NOMO-1 treated with dmso at 0.1 percent for 144 hours (cell line): ENCODE measurements around the gene MT3.
A peak's percentile ranks its signal among the peaks of the same experiment; 100 is the strongest.
"Not testable (repeated sequence)": the region's sequence is repeated elsewhere in the genome, so short reads cannot be mapped to it uniquely, and the experiment has no call there.

Source experiments
- DNase-seq: peaks from one replicate; lab custom pipeline; 2025; ENCODE audit not compliant: unreplicated experiment; lab: John Stamatoyannopoulos, UW

MT3 gene

DNA sequence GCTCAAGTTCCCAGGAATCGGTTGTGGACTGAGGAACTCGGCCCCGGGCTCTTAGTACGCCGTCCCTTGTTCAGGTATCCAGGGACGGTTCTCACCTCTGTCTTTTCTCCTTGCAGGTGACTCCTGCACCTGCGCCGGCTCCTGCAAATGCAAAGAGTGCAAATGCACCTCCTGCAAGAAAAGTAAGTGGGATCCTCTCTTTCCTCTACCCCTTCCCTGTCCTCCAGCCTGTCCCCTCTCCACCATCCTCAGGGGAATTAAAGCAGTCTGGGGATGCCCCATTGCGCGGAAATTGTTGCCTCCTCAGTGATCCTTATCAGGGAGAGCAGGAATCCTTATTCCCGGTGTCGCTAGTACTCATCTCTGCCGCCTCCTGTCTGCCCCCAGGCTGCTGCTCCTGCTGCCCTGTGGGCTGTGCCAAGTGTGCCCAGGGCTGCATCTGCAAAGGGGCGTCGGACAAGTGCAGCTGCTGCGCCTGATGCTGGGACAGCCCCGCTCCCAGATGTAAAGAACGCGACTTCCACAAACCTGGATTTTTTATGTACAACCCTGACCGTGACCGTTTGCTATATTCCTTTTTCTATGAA lies 19.6 kb downstream of the MT3 start:
- DNase-seq = no peak

DNA sequence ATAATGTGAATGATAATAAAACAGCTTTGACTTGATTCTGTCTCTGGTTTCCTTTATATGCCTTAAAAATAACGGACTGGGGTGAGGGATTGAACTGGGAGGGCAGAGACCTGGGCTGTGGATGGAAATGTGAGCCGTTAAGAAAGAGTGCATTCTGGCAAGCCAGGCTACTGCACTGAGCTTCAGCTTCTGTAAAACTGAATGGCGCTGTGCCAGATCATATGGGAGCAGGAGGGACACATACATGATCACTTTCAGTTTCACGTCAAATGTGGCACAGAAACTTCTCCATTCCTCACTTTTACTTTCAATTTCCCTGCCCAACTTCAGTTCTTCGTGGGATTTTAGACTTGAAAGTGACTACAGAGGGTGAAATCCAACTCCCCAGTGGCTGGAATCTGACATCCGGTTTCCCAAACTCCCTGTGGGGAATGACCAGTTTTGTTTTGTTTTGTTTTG lies 20.2 kb downstream of the MT3 start:
- peak; percentile 94 for DNase-seq

DNA sequence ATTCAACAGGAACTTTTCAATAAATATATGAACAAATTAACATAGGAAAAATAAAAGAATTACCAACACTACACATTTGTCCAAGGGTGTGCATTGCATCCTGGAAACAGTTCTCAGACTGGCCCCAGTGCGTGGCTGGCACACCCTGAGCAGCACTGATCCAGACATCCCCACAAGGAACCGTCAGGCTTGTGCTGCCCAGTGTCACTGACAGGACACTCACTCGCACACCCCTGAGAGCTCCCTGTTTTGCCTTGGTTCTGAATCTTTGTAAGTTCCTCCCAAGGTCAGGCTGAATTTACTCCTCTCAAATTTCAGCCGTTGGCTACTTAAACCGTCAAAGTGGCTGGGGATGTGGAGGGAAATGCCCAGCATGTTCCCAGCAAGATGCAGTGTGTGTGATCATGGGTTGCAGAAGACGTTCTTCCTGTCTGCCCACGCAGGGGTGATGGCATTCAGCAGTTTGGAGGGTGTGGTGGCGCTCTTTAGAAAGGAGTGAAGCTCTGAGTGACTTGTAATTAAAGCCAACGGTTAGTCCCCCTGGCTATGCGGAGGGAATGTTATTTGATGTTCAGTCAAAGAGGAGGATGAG lies 20.8 kb downstream of the MT3 start:
- DNase-seq = peak; percentile 60

DNA sequence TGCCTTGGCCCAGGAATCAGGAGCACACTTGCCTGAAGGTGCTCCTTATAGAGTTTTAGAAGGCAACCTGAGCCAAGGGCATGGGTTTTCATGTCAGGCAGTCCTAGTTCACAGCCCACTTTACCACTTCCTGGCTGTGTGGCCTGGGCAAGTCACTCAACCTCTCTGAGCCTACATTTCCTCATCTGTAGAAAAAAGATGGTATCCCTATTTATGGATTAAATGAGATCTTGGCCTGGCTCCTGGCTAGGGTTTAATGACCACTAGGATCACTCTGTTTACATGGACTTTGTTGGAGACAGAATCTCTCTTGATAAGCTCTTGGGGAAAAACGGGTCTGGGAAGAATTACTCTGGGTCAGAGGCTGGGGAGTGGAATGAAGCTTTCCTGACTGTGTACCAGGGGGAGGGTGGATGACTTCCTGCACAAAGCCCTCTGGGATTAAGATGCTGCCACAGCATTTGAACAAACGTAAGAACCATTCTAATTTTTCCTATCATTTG lies 21.3 kb downstream of the MT3 start:
- no peak for DNase-seq

DNA sequence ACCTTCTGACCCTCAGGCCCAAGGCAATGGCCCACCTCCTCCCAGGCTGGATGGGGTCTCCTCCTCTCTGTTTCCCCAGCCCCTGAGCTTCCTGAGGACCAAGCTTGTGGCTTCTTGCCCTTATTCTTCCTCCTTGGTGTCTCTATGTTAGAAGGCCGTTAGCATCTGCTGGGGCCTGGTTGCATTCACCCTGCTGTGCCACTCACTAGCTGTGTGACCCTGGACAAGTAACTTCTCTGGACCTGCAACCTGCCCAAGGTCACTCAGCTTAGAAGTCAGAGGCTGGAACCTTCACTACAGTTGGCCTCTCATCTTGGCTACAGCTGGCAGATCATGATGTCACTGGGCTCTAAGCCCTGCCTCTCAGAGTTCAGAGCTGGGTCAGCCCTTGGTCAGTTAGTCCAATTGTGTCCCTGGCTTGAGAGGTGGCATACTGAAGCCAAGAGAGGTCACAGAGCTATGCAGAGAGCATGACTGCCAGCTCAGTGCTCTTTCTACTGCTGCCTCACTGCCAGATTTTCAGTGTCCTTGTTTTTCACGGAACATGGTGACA lies 22.0 kb downstream of the MT3 start:
- no peak for DNase-seq

DNA sequence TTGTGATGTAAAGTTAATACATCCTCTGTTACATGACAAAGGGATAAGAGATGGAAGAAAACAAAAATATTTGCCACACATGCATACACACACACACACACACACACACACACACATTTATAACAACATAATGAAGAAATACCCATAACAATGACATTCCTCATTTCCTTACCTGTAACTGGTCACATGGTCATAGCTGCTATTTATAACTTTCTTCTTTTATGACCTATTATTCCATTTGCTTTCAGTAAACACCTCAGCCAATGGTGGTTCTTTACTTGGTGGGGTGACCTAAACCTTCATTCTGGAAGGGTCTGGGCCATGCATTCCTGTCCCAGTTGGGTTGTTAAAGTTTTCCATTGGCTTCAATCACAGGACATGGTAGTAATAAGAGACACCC lies 24.4 kb downstream of the MT3 start:
- DNase-seq = no peak

DNA sequence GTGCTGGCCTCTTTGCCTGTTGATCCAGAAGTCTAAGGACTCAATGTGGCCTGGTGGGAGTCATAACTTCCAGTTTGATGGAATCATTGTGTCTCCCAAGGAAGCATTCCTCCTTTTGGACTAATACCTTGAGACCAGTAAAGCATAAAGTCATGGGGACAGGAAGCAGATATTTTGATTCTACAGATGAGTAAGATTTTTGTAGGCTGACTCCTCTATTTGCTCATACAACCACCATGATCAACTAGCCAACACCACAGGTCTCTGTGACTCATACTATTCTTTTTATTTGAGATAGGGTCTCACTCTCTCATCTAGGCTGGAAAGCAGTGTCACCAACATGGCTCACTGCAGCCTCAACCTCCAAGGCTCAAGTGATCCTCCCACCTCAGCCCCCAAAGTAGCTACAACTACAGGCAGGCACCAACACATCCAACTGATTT lies 25.2 kb downstream of the MT3 start:
- DNase-seq = no peak

DNA sequence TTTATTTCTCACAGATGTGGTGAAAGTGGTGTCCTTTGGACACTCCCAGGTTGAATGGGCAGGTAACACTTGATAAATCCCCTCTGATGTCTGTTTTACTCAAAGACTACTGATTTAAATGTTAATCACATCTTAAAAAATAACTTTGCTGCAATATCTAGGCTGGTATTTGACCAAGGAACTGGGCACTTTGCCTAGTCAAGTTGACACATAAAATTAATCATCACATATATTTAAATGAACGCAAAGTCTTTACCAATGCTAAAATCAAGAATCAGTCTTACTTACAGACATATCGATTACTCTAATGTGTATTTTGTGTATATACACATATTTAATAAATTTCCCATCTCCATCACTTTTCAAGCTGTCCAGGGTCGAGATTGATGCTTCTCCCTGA lies 26.0 kb downstream of the MT3 start:
- DNase-seq = no peak

DNA sequence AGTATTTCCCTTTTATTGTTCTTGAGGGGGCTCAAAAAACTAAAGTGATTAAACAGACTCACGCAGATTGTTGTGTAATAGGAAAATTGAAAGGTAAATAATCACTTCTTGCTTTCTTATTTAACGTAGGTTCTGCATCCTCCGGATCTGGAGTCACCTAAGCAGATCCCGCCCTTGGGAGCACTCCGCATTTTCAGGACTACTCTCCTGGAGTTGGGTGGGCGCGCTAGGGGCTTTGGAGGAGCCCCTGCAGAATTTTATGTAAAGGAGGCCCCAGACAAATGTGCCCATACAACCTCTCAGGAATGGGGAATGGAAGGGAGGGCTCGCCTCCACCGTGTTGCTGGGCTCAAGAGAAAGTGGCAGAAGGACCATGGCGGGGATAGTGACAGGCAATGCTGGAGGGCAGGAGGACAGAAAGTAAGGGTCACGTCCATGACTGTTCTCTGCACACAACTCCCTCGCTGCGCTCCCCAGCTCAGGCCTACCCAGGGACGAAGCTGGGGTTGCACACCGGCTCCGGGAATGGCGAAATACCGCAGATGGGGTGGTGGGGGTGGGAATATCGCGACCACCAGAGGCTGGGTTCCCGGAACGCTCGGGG lies 27.4 kb downstream of the MT3 start:
- DNase-seq = no peak

DNA sequence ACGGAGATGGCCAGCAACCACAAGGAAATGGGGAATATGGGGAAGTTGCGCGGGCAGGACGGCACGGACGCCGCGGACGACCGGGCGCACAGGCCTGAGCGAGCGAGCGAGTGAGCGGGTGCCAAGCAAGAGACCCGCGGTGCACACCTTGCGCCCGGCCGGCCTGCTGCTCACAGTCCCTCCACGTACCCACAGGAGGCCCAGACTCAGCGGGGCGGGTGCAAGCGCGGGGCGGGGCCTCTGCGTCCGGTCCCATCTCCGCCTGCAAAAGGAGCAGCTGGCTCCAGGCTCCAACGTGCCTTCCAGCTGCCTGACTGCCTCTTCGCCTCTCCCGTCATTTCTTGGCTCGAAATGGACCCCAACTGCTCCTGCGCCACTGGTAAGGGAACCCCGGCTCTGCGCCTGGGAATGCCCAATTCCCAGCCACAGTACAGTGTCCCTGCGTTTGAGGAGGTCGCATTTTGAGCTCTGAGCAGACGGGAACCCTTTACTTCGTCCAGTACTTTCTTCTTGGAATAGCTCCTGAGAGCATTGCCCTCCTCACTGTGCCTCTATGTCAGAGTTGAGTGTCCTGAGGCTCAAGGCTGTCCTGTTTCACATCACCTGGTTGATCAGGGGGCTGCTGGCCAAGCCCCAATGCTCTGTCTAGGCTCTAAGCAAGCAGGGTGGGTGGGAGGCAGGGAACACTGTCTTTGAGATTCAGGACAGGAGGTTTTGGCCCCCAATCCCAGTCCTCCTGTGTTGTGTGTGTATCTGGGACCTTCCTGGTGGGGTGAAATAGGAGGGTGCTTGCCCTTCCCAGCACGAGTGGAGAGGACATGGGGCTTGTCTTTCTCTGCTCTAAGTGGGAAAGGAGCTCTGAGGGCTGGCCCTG lies 28.1 kb downstream of the MT3 start:
- DNase-seq = no peak

DNA sequence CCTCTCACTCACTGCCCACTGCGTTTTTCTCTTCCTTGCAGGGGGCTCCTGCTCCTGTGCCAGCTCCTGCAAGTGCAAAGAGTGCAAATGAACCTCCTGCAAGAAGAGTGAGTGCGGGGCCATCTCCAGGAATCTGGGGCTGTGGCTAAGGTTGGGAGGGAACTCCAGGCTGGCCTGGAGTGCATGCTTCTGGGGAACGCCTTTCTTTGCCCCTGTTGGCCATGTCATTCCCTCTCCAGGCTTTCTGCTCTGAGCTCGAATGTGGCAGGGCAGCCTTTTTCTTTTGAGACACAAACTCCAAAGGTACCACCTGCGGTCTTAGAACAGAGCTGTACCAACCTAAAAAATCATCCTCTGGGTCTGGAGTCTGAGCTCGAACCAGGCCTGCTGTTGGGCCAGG lies 28.8 kb downstream of the MT3 start:
- DNase-seq = no peak

DNA sequence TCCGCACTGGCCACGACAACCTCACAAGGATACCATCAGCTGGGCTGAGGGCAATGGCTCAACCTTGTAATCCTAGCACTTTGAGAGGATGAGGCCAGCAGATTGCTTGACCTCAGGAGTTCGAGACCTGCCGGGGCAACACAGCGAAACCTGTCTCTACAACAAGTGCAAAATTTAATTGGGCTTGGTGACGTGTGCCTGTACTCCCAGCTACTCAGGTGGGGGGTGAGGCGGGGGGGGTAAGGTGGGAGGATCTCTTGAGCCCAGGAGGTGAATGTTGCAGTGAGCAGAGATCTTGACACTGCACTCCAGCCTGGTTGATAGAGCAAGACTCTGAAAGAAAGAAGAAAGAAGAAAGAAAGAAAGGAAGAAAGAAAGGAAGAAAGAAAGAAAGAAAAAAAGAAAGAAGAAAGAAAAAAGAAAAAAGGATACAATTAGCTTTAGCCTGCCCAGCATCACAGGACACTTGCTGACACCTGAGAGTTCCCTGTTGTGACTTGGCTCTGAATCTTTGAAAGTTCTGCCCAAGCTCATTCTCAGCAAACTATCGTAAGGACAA lies 31.1 kb downstream of the MT3 start:
- DNase-seq = no peak

DNA sequence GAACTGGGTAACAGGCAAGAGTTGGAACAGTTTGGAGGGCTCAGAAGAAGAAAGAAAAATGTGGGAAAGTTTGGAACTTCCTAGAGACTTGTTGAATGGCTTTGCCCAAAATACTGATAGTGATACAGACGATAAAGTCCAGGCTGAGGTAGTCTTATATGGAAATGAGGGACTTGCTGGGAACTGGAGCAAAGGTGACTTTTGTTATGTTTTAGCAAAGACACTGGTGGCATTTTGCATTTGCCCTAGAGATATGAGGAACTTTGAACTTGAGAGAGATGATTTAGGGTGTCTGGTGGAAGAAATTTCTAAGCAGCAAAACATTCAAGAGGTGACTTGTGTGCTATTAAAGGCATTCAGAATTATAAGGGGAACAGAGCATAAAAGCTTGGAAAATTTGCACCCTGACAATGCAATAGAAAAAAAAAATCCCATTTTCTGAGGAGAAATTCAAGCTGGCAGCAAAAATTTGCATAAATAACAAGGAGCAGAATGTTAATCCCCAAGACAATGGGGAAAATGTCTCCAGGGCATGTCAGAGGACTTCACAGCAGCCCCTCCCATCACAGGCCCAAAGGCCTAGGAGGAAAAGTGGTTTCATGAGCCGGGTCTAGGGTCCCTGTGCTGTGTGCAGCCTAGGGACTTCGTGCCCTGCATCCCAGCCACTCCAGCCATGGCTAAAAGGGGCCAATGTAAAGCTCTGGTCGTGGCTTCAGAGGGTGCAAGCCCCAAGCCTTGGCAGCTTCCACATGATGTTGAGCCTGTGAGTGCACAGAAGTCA lies 32.5 kb downstream of the MT3 start:
- not testable (repeated sequence) for DNase-seq

DNA sequence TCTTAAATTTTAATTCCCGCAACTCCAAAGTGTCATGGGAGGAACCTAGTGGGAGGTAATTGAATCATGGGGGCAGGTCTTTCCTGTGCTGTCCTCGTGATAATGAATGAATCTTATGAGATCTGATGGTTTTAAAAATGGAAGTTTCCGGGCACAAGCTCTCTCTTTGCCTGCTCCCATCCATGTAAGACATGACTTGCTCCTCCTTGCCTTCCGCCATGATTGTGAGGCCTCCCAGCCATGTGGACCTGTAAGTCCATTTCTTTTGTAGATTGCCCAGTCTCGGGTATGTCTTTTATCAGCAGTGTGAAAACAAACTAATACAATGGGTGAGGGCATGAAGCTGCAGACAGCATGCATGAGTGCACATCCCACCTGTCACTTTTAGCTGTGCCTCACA lies 33.9 kb downstream of the MT3 start:
- DNase-seq = not testable (repeated sequence)

DNA sequence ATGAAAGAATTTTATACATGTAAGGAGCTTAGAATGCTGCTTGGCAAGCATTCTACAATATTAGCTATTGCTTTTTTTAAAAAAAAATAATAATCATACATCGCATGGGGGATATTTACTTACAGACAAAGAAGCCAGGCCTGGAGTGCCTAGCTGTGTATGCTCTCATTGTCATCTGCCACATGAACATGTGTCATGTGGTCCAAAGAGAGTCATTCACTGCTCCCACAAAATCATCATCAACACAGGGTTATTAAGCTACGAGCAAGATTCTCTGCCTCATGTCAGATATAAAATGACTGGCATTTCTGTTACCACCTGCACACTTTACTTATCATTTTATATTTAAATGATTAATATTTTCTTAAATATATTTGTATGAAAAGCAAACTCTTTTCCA lies 34.3 kb downstream of the MT3 start:
- no peak for DNase-seq

DNA sequence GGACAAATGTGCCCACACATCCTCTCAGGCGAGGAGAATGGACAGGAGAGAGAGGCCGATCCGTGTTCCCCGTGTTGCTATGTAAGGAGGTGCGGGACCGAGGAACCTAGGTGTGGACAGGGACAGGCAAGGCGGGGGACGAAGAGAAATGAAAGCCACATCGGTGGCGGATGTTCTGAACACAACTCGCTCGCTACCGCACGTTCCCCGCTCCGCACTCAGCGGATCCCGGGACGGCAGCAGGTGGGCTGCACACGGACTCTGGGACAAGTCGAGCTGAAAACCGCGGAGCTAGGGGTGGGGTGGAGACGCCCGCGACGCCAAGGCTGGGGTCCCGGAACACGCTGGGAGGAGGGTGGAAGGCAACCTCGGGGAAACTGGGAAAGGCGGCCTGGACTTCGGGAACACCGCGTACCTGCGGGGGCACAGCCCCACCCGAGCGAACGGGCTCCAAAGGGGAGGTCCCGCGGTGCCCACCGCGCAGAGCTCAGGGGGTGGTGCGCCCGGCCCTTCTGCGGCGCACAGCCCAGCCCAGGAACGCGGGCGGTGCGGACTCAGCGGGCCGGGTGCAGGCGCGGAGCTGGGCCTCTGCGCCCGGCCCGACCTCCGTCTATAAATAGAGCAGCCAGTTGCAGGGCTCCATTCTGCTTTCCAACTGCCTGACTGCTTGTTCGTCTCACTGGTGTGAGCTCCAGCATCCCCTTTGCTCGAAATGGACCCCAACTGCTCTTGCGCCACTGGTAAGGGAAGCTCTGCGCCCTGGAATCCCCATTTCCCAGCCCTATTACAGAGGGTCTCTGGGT lies 36.0 kb downstream of the MT3 start, which contains the start of gene MT1E:
TSS of gene MT1E (plus strand) at position 642 of the 803 bp plus-strand sequence. CDS start at position 713, 71 bp downstream.
- DNase-seq = peak; percentile 95

DNA sequence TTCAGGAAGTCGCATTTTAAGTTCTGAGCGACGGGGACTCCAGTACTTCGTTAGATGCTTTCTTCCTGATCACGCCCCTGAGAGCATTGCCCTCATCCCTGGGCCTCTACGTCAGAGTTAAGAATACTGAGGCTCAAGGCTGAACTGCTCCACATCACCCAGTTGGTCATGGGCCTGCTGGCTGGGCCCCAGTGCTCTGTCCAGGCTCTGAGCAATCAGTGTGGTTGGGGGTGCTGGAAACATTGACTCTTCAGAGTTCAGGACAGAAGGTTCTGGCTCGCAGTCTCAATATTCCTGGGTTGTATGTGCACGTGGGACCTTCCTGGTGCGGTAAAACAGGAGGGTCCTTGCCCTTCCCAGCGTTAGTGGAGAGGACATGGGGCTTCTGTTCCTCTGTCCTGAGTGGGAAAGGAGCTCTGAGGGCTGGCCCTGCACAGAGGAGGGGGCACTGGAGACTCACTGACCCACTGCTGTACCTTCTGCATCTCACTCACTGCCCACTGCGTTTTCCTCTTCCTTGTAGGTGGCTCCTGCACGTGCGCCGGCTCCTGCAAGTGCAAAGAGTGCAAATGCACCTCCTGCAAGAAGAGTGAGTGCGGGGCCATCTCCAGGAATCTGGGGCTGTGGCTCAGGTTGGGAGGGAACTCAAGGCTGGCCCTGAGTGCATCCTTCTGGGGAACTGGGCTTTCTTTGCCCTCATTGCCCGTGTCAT lies 36.8 kb downstream of the MT3 start:
- DNase-seq = no peak

DNA sequence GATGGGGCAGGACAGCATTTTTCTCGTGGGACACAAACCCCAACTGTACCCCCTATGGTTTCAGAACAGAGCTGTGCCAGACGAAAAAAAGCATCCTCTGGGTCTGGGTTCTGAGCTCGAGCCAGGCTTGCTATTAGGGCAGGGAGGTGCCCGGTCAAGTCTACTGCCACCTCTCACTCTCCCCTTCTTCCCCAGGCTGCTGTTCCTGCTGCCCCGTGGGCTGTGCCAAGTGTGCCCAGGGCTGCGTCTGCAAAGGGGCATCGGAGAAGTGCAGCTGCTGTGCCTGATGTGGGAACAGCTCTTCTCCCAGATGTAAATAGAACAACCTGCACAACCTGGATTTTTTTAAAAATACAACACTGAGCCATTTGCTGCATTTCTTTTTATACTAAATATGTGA lies 37.4 kb downstream of the MT3 start:
- no peak for DNase-seq
